ENCODE data around the gene KDM3A. TPM values are rescaled to one million over a fixed set of nuclear protein-coding genes. Genes with fewer than 3 reads are reported as not detected.

KDM3A gene
- total RNA-seq, 4 donors from 2014 or later, result 39.5 to 60.9 (median 51.1) TPM

DNA sequence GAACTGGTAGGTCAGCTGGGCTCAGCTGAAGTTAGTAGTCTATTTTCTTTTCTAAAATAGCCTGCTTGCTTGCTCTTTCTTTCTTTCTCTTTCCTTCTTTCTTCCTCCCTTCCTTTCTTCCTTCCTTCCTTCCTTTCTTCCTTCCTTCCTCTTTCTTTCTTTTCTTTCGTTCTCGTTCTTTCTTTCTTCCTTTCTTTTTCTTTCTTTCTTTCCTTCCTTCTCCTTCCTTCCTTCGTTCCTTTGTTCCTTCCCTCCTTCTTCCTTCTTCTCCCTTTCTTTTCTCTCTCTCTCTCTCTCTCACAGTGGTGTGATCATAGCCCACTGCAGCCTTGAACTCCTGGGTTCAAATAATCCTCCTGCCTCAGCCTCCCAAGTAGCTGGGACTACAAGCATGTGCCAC lies 29.2 kb upstream of the KDM3A start:
- no peaks in the 10 kb centered on the region for H3K36me3 ChIP-seq
- H3K9me3 ChIP-seq, result no peaks in the 10 kb centered on the region
- no peak for DNase-seq
- no peak overlapping the region for H3K4me3 ChIP-seq (replicated peaks in 1 of 3)
- TF ChIP-seq POLR2A (IDR thresholded peaks at IDR 0.05), result no peak
- TF ChIP-seq, protein P1, sequence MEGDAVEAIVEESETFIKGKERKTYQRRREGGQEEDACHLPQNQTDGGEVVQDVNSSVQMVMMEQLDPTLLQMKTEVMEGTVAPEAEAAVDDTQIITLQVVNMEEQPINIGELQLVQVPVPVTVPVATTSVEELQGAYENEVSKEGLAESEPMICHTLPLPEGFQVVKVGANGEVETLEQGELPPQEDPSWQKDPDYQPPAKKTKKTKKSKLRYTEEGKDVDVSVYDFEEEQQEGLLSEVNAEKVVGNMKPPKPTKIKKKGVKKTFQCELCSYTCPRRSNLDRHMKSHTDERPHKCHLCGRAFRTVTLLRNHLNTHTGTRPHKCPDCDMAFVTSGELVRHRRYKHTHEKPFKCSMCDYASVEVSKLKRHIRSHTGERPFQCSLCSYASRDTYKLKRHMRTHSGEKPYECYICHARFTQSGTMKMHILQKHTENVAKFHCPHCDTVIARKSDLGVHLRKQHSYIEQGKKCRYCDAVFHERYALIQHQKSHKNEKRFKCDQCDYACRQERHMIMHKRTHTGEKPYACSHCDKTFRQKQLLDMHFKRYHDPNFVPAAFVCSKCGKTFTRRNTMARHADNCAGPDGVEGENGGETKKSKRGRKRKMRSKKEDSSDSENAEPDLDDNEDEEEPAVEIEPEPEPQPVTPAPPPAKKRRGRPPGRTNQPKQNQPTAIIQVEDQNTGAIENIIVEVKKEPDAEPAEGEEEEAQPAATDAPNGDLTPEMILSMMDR (IDR thresholded peaks at IDR 0.05), result no peak
- intact Hi-C loops (cut with DNase I), result no loop called here
- no peak overlapping the region for H3K27ac ChIP-seq
- WGBS, 2 donors, result 69 to 89% methylated on average over 3 of the region's 3 CpGs
- no peaks in the 10 kb centered on the region for H3K27me3 ChIP-seq
- no peaks in the 10 kb centered on the region for H3K4me1 ChIP-seq

DNA sequence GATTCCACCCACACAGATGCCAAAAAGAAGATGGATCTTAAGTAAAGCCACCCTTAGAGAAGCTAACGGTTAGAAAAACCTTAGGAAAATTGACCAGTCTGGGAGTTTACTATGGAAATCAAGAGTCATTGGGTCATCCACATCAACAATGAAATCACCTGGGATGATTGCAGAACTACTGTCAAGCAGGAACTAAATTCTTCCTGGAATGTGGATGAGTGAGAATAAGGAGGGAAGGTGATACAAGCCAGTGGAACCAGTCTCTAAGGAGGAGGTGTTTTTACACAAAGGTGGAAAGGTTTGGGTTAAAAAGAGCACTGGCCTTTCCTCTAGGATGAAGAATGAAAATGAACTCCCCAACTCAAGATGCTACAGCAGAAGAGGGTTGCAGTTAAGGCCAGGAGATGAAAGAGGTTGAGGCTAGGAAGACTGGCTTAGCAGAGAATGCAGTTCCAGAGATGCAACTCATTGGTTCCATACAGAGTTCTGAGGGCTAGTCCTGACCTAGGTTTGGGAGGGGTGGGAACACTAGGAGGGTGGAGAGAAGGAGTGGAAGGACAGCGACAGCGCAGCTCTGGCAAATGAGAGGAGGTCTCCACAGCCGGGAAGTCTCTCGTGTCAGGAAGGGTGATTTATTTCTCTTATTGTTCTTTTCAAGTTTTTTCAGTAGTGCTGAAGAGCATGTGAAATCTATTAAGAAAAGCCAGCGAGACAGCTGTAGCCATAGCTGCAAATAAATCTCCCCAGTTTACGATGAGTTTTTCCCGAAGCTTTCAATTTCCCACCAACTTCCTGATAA lies 27.7 kb upstream of the KDM3A start:
- Histone ChIP-seq H3K4me3 (replicated peaks in 1 of 3) (no peak overlapping the region), H3K36me3 (no peaks in the 10 kb centered on the region), H3K9me3 (no peaks in the 10 kb centered on the region), H3K4me1 (no peaks in the 10 kb centered on the region), H3K27ac (no peak overlapping the region), H3K27me3 (no peaks in the 10 kb centered on the region)
- TF ChIP-seq, protein P1 (IDR thresholded peaks at IDR 0.05), result no peak
- no peak for TF ChIP-seq POLR2A (IDR thresholded peaks at IDR 0.05)
- intact Hi-C loops (cut with DNase I), result no loop called here
- WGBS, 2 donors, result 53 to 58% methylated on average over 8 of the region's 8 CpGs
- DNase-seq, result no peak

DNA sequence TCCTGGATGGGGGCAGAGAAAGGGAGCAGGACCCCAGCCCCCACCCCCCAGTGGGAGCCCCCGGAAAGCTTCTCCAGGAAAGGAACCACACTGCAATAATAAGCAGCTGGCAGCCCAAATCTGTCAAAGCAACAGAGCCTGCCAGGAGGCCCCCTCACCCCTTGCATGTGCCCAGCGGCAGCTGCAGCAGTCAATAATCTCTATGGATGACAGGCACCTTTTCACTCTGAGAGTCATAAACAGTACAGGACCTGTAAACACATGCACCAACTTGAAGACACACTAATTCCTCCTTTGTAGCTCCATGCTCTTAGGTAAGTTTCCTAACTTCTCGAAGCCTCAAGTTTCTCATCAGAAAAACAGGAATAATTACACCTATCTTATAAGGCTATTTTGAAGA lies 26.2 kb upstream of the KDM3A start:
- TF ChIP-seq POLR2A (IDR thresholded peaks at IDR 0.05), result no peak
- TF ChIP-seq, protein P1 (IDR thresholded peaks at IDR 0.05), result no peak
- Histone ChIP-seq H3K4me3 (replicated peaks in 1 of 3) (no peak overlapping the region), H3K27me3 (no peaks in the 10 kb centered on the region), H3K4me1 (no peaks in the 10 kb centered on the region), H3K9me3 (no peaks in the 10 kb centered on the region), H3K36me3 (no peaks in the 10 kb centered on the region), H3K27ac (no peak overlapping the region)
- intact Hi-C loops (cut with DNase I), result no loop called here
- no peak for DNase-seq
- 72% methylated on average over 3 of the region's 3 CpGs for WGBS, 2 donors

DNA sequence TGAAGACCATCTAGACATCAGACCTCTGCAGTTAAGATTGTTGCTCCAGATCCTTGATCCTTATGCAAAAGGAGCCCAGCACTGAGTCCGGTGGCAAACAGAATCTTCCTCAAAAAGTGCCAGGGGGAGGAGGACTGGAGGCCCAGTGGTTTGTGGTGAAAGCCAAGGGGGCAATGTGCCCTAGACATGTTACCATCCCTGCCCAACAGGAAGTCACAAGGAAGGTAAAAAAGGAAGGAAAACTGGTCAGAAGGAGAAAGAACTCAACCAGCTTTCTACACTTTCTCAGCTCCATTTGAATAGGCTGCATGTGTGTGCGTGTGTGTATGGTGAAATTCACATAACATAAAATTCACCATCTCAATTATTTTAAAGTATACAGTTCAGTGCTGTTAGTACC lies 25.0 kb upstream of the KDM3A start:
- 92 to 97% methylated on average over 2 of the region's 2 CpGs for WGBS, 2 donors
- H3K4me1 ChIP-seq, result no peaks in the 10 kb centered on the region

DNA sequence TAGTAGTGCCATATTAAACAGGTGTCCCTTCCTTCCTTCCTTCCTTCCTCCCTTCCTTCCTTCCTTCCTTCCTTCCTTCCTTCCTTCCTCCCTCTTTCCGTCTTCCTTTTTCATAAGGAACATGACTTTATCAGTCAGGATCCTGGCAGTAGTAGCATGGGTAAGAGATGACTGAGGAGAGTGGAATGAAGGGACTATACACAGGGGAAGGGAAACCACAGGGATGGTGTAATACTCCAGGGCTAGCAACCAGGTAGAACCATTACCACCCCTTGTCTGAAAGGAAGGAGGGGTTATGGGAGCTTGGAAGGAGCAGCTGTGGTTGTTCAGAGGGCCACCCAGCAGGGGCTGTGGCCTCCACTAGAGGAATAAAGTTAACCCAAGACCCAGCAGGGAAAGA lies 23.2 kb upstream of the KDM3A start:
- H3K4me3 ChIP-seq (replicated peaks in 1 of 3), result no peak overlapping the region
- no peaks in the 10 kb centered on the region for H3K9me3 ChIP-seq
- intact Hi-C loops (cut with DNase I), result no loop called here
- no peaks in the 10 kb centered on the region for H3K27me3 ChIP-seq
- TF ChIP-seq, protein P1 (IDR thresholded peaks at IDR 0.05), result no peak
- TF ChIP-seq POLR2A (IDR thresholded peaks at IDR 0.05), result no peak
- no peak for DNase-seq
- H3K27ac ChIP-seq, result no peak overlapping the region
- 81 to 84% methylated on average over 1 of the region's 1 CpG for WGBS, 2 donors
- no peaks in the 10 kb centered on the region for H3K36me3 ChIP-seq
- H3K4me1 ChIP-seq, result no peaks in the 10 kb centered on the region

More for the DNA sequence above, 25.0 kb upstream of the KDM3A start:
- intact Hi-C loops (cut with DNase I), result no loop called here
- no peak overlapping the region for H3K4me3 ChIP-seq (replicated peaks in 1 of 3)
- H3K9me3 ChIP-seq, result no peaks in the 10 kb centered on the region
- DNase-seq, result no peak
- H3K27ac ChIP-seq, result no peak overlapping the region
- no peaks in the 10 kb centered on the region for H3K36me3 ChIP-seq
- TF ChIP-seq, protein P1 (IDR thresholded peaks at IDR 0.05), result no peak
- no peak for TF ChIP-seq POLR2A (IDR thresholded peaks at IDR 0.05)
- no peaks in the 10 kb centered on the region for H3K27me3 ChIP-seq
